CMK (cell line): ENCODE results near the gene CCDC68.
A peak's percentile ranks its signal among the peaks of the same experiment; 100 is the strongest.
"Not testable (repeated sequence)": the region's sequence is repeated elsewhere in the genome, so short reads cannot be mapped to it uniquely, and the experiment has no call there.

Source experiments
- DNase-seq: peaks from one replicate; pipeline ENCODE4 v3.0.0-alpha.2; 2010; ENCODE audit warnings: low read depth

CCDC68 gene

DNA sequence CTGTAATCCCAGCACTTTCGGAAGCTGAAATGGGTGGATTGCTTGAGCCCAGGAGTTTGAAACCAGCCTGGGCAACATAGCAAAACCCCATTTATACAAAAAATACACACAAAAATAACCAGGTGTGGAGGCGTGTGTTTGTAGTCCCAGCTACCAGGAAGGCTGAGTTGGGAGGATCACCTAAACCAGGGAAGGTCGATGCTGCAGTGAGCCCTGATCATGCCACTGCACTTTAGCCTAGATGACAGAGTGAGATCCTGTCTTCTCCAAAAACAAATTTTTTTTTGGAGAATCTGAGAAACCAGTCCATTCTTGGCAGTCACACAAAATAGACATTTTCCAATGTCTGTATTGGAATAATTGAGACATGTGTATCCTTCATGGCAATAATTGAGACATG lies 84.2 kb downstream of the CCDC68 start:
- no peak for DNase-seq

DNA sequence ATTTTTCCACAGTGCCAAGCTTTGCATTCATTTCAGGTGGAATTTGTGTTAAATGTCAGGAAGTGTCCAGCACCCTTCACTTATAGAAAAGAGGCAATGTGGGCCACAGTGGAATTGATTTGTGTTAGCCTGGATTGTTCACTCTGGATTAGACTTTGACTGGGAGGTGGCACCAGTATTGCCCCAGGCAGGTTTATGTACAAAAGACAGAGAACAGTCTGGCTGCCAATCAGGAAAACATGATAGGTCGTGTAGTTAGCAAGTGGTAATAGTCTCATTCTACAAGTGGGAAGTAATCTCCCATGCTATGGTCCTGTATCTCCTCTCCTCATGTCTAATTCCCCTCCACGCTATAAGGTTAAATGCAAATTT lies 85.4 kb downstream of the CCDC68 start:
- DNase-seq, result no peak

DNA sequence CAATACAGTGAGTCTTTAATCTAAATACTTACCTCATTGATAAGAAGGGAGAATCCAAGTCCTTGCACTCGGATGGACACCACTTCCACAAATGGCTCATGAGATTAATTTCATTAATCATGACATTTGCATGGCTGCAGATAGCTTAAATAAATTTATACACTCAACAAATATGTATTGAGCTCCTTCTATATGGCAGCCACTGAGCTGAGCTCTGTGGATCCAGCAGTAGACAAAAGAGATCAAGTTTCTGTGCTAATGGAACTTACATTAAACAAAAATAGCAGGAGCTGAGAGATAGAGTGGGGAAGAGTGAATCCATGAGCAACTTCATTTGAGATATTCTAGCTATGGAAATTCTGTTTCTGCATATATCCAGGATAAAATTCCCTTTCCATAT lies 86.6 kb downstream of the CCDC68 start:
- DNase-seq, result no peak

DNA sequence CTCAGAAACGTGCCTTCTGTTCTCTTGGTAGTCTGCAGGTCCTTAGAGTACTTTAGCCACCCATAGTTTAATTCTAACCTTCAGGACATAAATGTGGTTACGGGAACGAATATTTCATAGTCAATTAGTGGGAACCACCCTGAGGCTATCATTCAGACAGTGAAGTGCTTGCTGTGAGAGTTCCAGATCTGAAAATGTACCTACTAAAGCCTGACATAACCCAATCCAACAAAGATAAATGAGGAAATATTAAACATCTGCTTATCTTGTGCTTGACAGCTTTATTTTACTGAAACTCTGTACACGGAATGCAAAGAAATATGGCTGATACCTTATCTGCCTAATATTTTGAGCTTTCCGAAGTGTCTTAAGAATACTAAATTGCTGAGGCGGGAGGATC lies 88.0 kb downstream of the CCDC68 start:
- DNase-seq, result peak; percentile 76

DNA sequence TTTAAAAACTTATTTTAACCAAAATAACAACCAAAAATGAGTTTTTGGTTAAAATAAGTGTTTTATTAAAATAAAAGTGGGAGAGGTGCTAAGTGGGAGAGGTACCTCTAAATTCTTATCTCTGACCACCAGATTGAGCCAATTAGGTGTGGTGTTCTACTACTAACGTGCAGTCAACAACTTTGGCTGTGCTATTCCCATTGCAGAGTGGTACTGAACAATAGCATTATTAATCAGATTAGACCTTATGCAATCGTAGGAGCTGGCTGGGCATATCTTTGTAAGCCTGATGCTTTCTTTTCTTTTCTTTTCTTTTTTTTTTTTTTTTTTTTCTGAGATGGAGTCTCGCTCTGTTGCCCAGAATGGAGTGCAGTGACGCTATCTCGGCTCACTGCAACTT lies 92.1 kb downstream of the CCDC68 start:
- DNase-seq, result no peak

DNA sequence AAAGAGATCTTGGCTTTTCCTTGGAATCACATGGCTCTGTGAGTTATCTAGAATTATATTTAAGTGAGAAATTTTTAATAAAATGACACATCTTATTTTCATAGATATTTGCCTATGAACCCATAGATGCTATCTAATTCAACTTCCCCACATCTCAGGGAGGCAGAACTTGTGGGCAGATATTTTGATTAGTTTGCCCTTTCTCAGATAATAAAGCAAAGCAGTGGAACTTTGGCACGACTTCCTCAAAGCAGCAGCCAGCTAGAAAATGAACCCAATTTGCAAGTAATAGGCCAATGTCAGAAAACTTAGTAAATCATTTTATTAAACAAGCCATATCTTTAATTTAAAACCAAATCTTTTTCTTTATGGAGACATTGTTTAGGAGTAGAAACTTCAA lies 98.3 kb downstream of the CCDC68 start:
- no peak for DNase-seq

DNA sequence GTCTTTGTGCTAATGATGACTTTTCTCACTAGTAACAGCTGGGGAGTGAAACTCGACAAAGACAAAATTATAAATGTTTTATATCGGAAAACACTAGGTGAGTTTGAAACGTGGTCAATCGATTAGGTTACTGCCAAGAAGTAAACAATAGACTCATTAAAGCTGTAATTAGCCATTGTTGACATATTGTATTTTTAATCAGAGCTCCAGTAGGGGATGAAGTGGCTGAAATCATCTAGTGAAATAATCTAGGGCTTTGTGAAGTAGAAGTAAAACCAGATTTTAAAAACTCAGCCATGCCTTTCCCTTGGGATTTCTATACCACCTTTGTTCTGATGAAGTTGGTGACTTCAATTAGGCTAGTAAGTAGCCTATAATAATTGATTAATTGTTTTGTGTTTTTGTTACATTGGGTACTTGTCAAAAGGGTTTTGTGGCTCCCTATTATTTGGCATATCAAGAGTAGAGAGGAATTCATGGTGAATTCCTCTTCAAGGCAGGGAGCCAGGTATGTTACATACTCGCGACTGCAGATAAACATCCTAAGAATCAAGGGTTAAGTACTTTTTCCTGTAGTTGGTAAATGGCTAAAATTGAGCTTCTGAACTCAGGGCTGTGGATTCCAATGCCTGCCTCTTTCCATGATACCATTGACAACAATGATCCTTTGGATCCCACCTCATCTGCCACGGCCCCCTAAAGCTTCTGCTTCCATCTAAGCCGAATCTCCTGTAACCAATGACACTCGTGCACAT lies 99.4 kb downstream of the CCDC68 start:
- no peak for DNase-seq

DNA sequence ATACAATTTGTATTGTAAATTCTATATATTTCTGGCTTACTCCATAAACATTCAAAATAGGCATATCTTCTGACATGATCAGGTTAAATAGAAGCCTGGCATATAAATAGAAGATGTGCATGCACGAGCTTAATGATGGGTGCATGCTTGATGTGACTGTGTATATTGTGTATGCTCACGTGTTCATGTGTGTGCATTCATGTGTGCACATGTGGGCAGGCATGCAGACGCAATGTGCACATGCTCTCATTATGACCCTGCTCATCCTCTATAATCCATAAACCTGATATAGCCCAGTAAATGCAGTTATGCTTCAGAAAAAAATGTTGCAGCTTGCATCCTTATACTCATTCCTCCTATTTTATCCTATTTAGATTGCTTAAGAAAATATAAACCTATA lies 101.8 kb downstream of the CCDC68 start:
- no peak for DNase-seq

DNA sequence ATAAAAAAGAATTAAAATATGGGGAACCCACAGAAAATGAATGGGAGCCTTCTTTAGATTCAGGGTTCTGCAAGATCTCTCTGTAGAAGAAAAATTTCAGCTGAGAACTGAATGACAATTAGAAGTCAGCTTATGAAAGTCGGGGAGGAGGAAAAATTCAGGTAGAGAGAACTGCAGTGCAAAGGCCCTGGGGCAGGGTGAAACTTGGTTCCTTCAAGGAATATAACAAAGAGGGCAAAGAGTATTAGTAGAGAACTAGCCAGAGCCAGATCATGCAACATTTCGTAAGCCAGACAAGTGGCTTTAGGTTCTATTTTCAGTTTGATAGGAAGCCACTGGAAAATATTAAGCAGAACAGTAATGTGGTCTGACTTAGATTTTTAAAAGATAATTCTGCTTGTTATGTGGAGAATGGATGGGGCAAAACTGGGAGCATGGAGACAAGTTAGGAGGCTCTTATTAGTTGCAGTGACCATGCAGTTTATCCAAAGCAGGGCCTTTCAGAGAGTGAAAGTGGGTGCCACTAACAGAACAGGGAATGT lies 103.1 kb downstream of the CCDC68 start:
- no peak for DNase-seq

DNA sequence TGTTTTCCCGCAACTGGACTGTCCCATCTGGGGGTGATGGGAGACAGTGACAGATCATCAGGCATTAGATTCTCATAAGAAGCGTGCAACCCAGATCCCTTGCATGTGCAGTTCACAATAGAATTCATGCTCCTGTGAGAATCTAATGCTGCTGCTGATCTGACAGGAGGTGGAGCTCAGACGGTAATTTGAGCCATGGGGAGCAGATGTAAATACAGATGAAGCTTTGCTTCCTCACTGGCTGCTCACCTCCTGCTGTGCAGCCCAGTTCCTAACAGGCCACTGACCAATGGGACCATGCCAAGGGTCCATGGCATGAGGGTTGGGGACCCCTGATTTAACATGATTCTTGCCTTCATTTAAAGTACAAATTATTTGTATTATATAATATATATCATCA lies 104.2 kb downstream of the CCDC68 start:
- DNase-seq, result not testable (repeated sequence)

DNA sequence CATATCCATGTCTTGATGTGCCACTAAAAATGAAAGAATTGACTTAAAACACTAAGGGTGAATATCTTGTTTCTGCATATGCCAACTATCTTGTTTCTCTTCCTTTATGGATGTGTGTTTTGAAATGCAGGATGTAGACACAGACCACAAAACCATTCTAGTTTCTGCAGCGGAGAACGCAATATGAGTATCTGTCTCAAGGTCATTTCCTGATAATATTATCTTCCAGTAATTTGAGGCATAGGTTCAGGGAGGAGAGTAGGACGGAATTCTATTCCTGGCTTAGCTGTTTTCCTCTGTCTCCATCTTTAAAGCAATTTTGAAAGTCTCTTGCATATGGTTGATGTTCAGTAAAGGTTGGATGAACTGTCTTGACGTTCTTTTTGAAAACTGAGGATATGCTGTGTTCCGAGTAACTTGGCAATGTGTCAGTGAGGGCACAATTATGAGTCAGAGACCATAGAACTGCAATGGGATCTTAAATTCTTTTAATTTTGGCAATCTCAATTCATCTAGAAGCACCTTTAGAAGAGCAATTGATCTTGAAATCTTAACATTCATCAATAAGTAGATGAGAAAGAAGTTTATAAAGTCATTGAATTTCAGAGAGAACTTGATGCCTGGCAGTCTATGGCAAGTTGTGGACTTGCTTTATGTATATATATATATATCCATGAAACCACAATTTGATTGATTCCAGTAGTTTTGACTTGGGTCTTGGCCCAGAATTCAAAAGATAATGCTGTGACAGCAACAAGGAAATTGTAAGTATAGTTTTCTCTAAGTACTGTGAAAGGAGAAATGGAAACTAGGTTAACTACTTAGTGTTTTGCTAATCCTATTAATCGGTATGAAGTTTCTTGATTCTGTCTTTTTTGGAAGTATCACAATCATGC lies 106.2 kb downstream of the CCDC68 start:
- DNase-seq, result peak; percentile 65
